Measurements from ENCODE around the gene A3GALT2.
"Not testable (repeated sequence)": the region's sequence is repeated elsewhere in the genome, so short reads cannot be mapped to it uniquely, and the experiment has no call there.

Gene A3GALT2

GRCh38 chr1:33296824-33297223 lies 24.1 kb downstream of the A3GALT2 start:
- DNase-seq (ENCODE audit: low read depth), result no peak
- no peak for TF ChIP-seq CTCF (IDR thresholded peaks at IDR 0.05; ENCODE audit: control insufficient read depth, extremely low read depth, insufficient read depth)
- H3K4me3 ChIP-seq (ENCODE audit: low read depth, low read length), result no peak overlapping the region

GRCh38 chr1:33296082-33296458 lies 24.8 kb downstream of the A3GALT2 start:
- H3K4me3 ChIP-seq (ENCODE audit: low read depth, low read length), result no peak overlapping the region
- no peak for DNase-seq (ENCODE audit: low read depth)
- TF ChIP-seq CTCF (IDR thresholded peaks at IDR 0.05; ENCODE audit: control insufficient read depth, extremely low read depth, insufficient read depth), result no peak

- no peak overlapping the region for H3K4me3 ChIP-seq (ENCODE audit: low read depth, low read length)
- peak; percentile 26 for DNase-seq (ENCODE audit: low read depth)
- peak; percentile 81 for TF ChIP-seq CTCF (IDR thresholded peaks at IDR 0.05; ENCODE audit: control insufficient read depth, extremely low read depth, insufficient read depth)
These were observed 25.3 kb downstream of the A3GALT2 start for GRCh38 chr1:33295450-33296081.

GRCh38 chr1:33295023-33295422 lies 25.9 kb downstream of the A3GALT2 start:
- TF ChIP-seq CTCF (IDR thresholded peaks at IDR 0.05; ENCODE audit: control insufficient read depth, extremely low read depth, insufficient read depth), result no peak
- H3K4me3 ChIP-seq (ENCODE audit: low read depth, low read length), result no peak overlapping the region
- DNase-seq (ENCODE audit: low read depth), result no peak

- no peak for TF ChIP-seq CTCF (IDR thresholded peaks at IDR 0.05; ENCODE audit: control insufficient read depth, extremely low read depth, insufficient read depth)
- DNase-seq (ENCODE audit: low read depth), result no peak
- no peak overlapping the region for H3K4me3 ChIP-seq (ENCODE audit: low read depth, low read length)
These were observed 26.6 kb downstream of the A3GALT2 start for GRCh38 chr1:33294071-33295010.

- no peak for DNase-seq (ENCODE audit: low read depth)
- TF ChIP-seq CTCF (IDR thresholded peaks at IDR 0.05; ENCODE audit: control insufficient read depth, extremely low read depth, insufficient read depth), result no peak
These were observed 28.1 kb downstream of the A3GALT2 start for GRCh38 chr1:33292726-33293340.

GRCh38 chr1:33290615-33291014 lies 30.3 kb downstream of the A3GALT2 start:
- not testable (repeated sequence) for DNase-seq (ENCODE audit: low read depth); H3K4me3 ChIP-seq (ENCODE audit: low read depth, low read length)

More at GRCh38 chr1:33292726-33293340, 28.1 kb downstream of the A3GALT2 start:
- no peak overlapping the region for H3K4me3 ChIP-seq (ENCODE audit: low read depth, low read length)

Data from LNCaP clone FGC (cell line).